ENCODE results near the gene DPH2. TPM values are rescaled to one million over a fixed set of nuclear protein-coding genes. Genes with fewer than 3 reads are reported as not detected.
A peak's percentile ranks its signal among the peaks of the same experiment; 100 is the strongest.

Gene DPH2
- polyA plus RNA-seq, 3 donors: 13.0 to 23.6 (median 14.1) TPM

- Histone ChIP-seq H3K27ac (ENCODE audit: low read depth in 1 of 2, low read length in 2 of 2) (no peak overlapping the region), H2AFZ (ENCODE audit: insufficient read depth, low read depth, low read length, poor library complexity, severe bottlenecking) (peak overlapping the region; percentile 61), H3K9ac (ENCODE audit: insufficient read depth, low read length, poor library complexity, severe bottlenecking) (peak overlapping the region; percentile 19), H3K9me3 (replicated peaks in 1 of 2; ENCODE audit: control insufficient read depth in 1 of 2, insufficient read depth in 1 of 2, low read length in 2 of 2) (no peaks in the 10 kb centered on the region), H3K4me2 (replicated peaks; ENCODE audit: extremely low read depth, low read length, poor library complexity, severe bottlenecking) (peak overlapping the region; percentile 86), H3K4me1 (ENCODE audit: control insufficient read depth in 1 of 2, insufficient read depth in 2 of 2, low read length in 2 of 2) (peaks cover 35 to 39% of the 10 kb centered on the region in 2 donors), H3K36me3 (replicated peaks in 1 of 2; ENCODE audit: control insufficient read depth in 1 of 2, insufficient read depth in 2 of 2, low read length in 2 of 2) (no peaks in the 10 kb centered on the region), H3K79me2 (ENCODE audit: insufficient read depth, low read length) (peaks cover 13% of the 10 kb centered on the region), H4K20me1 (ENCODE audit: insufficient read depth, low read length) (no peaks in the 10 kb centered on the region), H3K27me3 (ENCODE audit: control insufficient read depth in 2 of 2, insufficient read depth in 2 of 2, low read length in 2 of 2) (peaks cover 0 to 7% of the 10 kb centered on the region in 2 donors), H3K4me3 (replicated peaks in 1 of 3; ENCODE audit: low read depth in 2 of 3, low read length in 3 of 3) (peak overlapping the region in 2 of 3 experiments; percentile 2 to 68)
- H3K27me3 Mint-ChIP-seq (ENCODE audit: low read depth in 3 of 3): peaks cover 6 to 25% (median 11%) of the 10 kb centered on the region in 3 donors
- DNase-seq: peak; percentile 42 to 49 (median 49)
- no peak overlapping the region for H3K27ac Mint-ChIP-seq
- peaks cover 46% of the 10 kb centered on the region for H3K4me1 Mint-ChIP-seq
- TF ChIP-seq, protein P1, sequence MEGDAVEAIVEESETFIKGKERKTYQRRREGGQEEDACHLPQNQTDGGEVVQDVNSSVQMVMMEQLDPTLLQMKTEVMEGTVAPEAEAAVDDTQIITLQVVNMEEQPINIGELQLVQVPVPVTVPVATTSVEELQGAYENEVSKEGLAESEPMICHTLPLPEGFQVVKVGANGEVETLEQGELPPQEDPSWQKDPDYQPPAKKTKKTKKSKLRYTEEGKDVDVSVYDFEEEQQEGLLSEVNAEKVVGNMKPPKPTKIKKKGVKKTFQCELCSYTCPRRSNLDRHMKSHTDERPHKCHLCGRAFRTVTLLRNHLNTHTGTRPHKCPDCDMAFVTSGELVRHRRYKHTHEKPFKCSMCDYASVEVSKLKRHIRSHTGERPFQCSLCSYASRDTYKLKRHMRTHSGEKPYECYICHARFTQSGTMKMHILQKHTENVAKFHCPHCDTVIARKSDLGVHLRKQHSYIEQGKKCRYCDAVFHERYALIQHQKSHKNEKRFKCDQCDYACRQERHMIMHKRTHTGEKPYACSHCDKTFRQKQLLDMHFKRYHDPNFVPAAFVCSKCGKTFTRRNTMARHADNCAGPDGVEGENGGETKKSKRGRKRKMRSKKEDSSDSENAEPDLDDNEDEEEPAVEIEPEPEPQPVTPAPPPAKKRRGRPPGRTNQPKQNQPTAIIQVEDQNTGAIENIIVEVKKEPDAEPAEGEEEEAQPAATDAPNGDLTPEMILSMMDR (IDR thresholded peaks at IDR 0.05): no peak
- H3K9me3 Mint-ChIP-seq: no peaks in the 10 kb centered on the region
- H3K36me3 Mint-ChIP-seq: peaks cover 0 to 9% of the 10 kb centered on the region in 2 donors
- 6% methylated on average over 54 of the region's 56 CpGs for WGBS (ENCODE audit: insufficient coverage)
- intact Hi-C loops (cut with micrococcal nuclease): loop anchor here in 1 of 2 donors (10.0 kb wide), 1 partner anchor 402 kb away; the partner anchor contains the start of gene PTPRF
- peak overlapping the region; percentile 62 to 77 for H3K4me3 Mint-ChIP-seq
Observed at GRCh38 chr1:43936431-43937151, 33.2 kb upstream of the DPH2 start.

- intact Hi-C loops (cut with micrococcal nuclease): loop anchor here in 1 of 2 donors (10.0 kb wide), 1 partner anchor 403 kb away; the partner anchor contains the start of gene PTPRF
- no peaks in the 10 kb centered on the region for H3K9me3 ChIP-seq (replicated peaks in 1 of 2; ENCODE audit: control insufficient read depth in 1 of 2, insufficient read depth in 1 of 2, low read length in 2 of 2)
- peaks cover 0 to 9% of the 10 kb centered on the region in 2 donors for H3K36me3 Mint-ChIP-seq
- H3K4me2 ChIP-seq (replicated peaks; ENCODE audit: extremely low read depth, low read length, poor library complexity, severe bottlenecking): no peak overlapping the region
- no peaks in the 10 kb centered on the region for H3K9me3 Mint-ChIP-seq
- WGBS (ENCODE audit: insufficient coverage): 100% methylated on average over 4 of the region's 8 CpGs
- no peak overlapping the region for H3K27ac ChIP-seq (ENCODE audit: low read depth in 1 of 2, low read length in 2 of 2)
- H3K4me1 Mint-ChIP-seq: peaks cover 46% of the 10 kb centered on the region
- H3K4me1 ChIP-seq (ENCODE audit: control insufficient read depth in 1 of 2, insufficient read depth in 2 of 2, low read length in 2 of 2): peaks cover 35 to 39% of the 10 kb centered on the region in 2 donors
- H2AFZ ChIP-seq (ENCODE audit: insufficient read depth, low read depth, low read length, poor library complexity, severe bottlenecking): no peak overlapping the region
- H3K36me3 ChIP-seq (replicated peaks in 1 of 2; ENCODE audit: control insufficient read depth in 1 of 2, insufficient read depth in 2 of 2, low read length in 2 of 2): no peaks in the 10 kb centered on the region
- H4K20me1 ChIP-seq (ENCODE audit: insufficient read depth, low read length): no peaks in the 10 kb centered on the region
- peaks cover 13% of the 10 kb centered on the region for H3K79me2 ChIP-seq (ENCODE audit: insufficient read depth, low read length)
- TF ChIP-seq, protein P1 (IDR thresholded peaks at IDR 0.05): no peak
- no peak overlapping the region for H3K9ac ChIP-seq (ENCODE audit: insufficient read depth, low read length, poor library complexity, severe bottlenecking)
- no peak for DNase-seq
- H3K4me3 ChIP-seq (replicated peaks in 1 of 3; ENCODE audit: low read depth in 2 of 3, low read length in 3 of 3): no peak overlapping the region
- H3K4me3 Mint-ChIP-seq: no peak overlapping the region
- H3K27me3 ChIP-seq (ENCODE audit: control insufficient read depth in 2 of 2, insufficient read depth in 2 of 2, low read length in 2 of 2): peaks cover 0 to 7% of the 10 kb centered on the region in 2 donors
- peak overlapping the region in 1 of 7 donors; percentile 41 for H3K27ac Mint-ChIP-seq
- peaks cover 6 to 25% (median 11%) of the 10 kb centered on the region in 3 donors for H3K27me3 Mint-ChIP-seq (ENCODE audit: low read depth in 3 of 3)
Observed at GRCh38 chr1:43937179-43937865, 32.5 kb upstream of the DPH2 start.
